GM21717 (cell line): ENCODE measurements around the gene CHAT.
"Not testable (repeated sequence)": the region's sequence is repeated elsewhere in the genome, so short reads cannot be mapped to it uniquely, and the experiment has no call there.

Experiments
- ATAC-seq: cut with Tn5 transposase; IDR thresholded peaks from one replicate; pipeline ENCODE4 v1.9.1; 2021; ENCODE audit warnings: mild to moderate bottlenecking, moderate library complexity; ENCODE audit not compliant: unreplicated experiment

Gene CHAT

GRCh38 chr10:49679480-49679893, 65.7 kb downstream of the CHAT start, which contains the start of gene C10orf53:
TSS of gene C10orf53 (plus strand) at chr10:49679651. CDS start at chr10:49679698, 47 bp downstream.
- ATAC-seq = no peak

- ATAC-seq = not testable (repeated sequence)
These were observed 68.6 kb downstream of the CHAT start for GRCh38 chr10:49682449-49682848.

- no peak for ATAC-seq
These were observed 69.0 kb downstream of the CHAT start for GRCh38 chr10:49682879-49683278.

GRCh38 chr10:49686651-49687050, 72.8 kb downstream of the CHAT start:
- ATAC-seq = no peak

- no peak for ATAC-seq
These were observed 74.5 kb downstream of the CHAT start for GRCh38 chr10:49688261-49688846.

GRCh38 chr10:49688920-49689319, 75.1 kb downstream of the CHAT start:
- ATAC-seq = no peak

GRCh38 chr10:49689882-49690510, 76.2 kb downstream of the CHAT start:
- no peak for ATAC-seq

- ATAC-seq = no peak
These were observed 77.0 kb downstream of the CHAT start for GRCh38 chr10:49690698-49691356.

GRCh38 chr10:49691588-49691987, 77.8 kb downstream of the CHAT start:
- ATAC-seq = no peak

- ATAC-seq = no peak
These were observed 80.6 kb downstream of the CHAT start for GRCh38 chr10:49694466-49694865.

GRCh38 chr10:49696311-49696710, 82.5 kb downstream of the CHAT start:
- no peak for ATAC-seq

- ATAC-seq = no peak
These were observed 84.8 kb downstream of the CHAT start for GRCh38 chr10:49698679-49699078.

- ATAC-seq = no peak
These were observed 86.4 kb downstream of the CHAT start for GRCh38 chr10:49700211-49700610.

- no peak for ATAC-seq
These were observed 87.2 kb downstream of the CHAT start for GRCh38 chr10:49700997-49701396.

- no peak for ATAC-seq
These were observed 93.7 kb downstream of the CHAT start for GRCh38 chr10:49707585-49707984.

GRCh38 chr10:49709934-49710333, 96.1 kb downstream of the CHAT start:
- no peak for ATAC-seq

GRCh38 chr10:49710966-49711365, 97.1 kb downstream of the CHAT start:
- no peak for ATAC-seq

- ATAC-seq = no peak
These were observed 97.6 kb downstream of the CHAT start for GRCh38 chr10:49711481-49711880.

- no peak for ATAC-seq
These were observed 99.4 kb downstream of the CHAT start for GRCh38 chr10:49713266-49713665.
